ENCODE results near the gene INAFM1. TPM values are rescaled to one million over a fixed set of nuclear protein-coding genes. Genes with fewer than 3 reads are reported as not detected.

The INAFM1 gene
- total and polyA plus RNA-seq, 11 donors, result 4.8 to 14.0 (median 9.5) TPM

GRCh38 chr19:47302249-47302648, 27.6 kb downstream of the INAFM1 start:
- intact Hi-C loops (cut with DNase I), result loop anchor here in 2 of 10 donors (5.0 to 10.0 kb wide), 2 partner anchors 90 to 403 kb away; no protein-coding TSS in a partner anchor

GRCh38 chr19:47303966-47304365, 29.3 kb downstream of the INAFM1 start:
- ATAC-seq (no peak), DNase-seq (no peak)
- no peak overlapping the region for H3K27ac ChIP-seq
- no peak for TF ChIP-seq CTCF (IDR thresholded peaks at IDR 0.05)
- TF ChIP-seq POLR2A (IDR thresholded peaks at IDR 0.05), result no peak
- no peaks in the 10 kb centered on the region for H3K9me3 ChIP-seq
- H3K27me3 ChIP-seq, result no peaks in the 10 kb centered on the region
- H3K4me1 ChIP-seq, result peaks cover 0 to 8% (median 0%) of the 10 kb centered on the region in 12 donors
- H3K36me3 ChIP-seq, result no peaks in the 10 kb centered on the region
- intact Hi-C loops (cut with DNase I), result loop anchor here in 2 of 10 donors (5.0 to 10.0 kb wide), 2 partner anchors 88 to 401 kb away; no protein-coding TSS in a partner anchor
- 76 to 86% (median 80%) methylated on average over 6 of the region's 6 CpGs for WGBS, 4 donors
- H3K4me3 ChIP-seq, result no peak overlapping the region

More at GRCh38 chr19:47302249-47302648, 27.6 kb downstream of the INAFM1 start:
- Histone ChIP-seq H3K9me3 (no peaks in the 10 kb centered on the region), H3K27me3 (no peaks in the 10 kb centered on the region), H3K36me3 (no peaks in the 10 kb centered on the region), H3K27ac (no peak overlapping the region), H3K4me3 (no peak overlapping the region), H3K4me1 (peaks cover 0 to 8% (median 0%) of the 10 kb centered on the region in 12 donors)
- 90 to 95% (median 93%) methylated on average over 10 of the region's 10 CpGs for WGBS, 4 donors
- ATAC-seq (no peak), DNase-seq (no peak)
- TF ChIP-seq CTCF (IDR thresholded peaks at IDR 0.05) (no peak), POLR2A (IDR thresholded peaks at IDR 0.05) (no peak)

GRCh38 chr19:47305309-47305751, 30.6 kb downstream of the INAFM1 start:
- Histone ChIP-seq H3K4me3 (no peak overlapping the region), H3K36me3 (no peaks in the 10 kb centered on the region), H3K4me1 (peaks cover 0 to 8% (median 0%) of the 10 kb centered on the region in 12 donors), H3K9me3 (no peaks in the 10 kb centered on the region), H3K27me3 (no peaks in the 10 kb centered on the region), H3K27ac (no peak overlapping the region)
- 6 to 10% (median 7%) methylated on average over 14 of the region's 14 CpGs for WGBS, 4 donors
- intact Hi-C loops (cut with DNase I), result loop anchor here in 1 of 10 donors (10.0 kb wide), 1 partner anchor 399 kb away; no protein-coding TSS in a partner anchor
- peak in 2 of 4 donors; percentile 34 to 73 for ATAC-seq
- DNase-seq, result peak; percentile 34 to 85 (median 64)
- TF ChIP-seq CTCF (IDR thresholded peaks at IDR 0.05) (peak; percentile 87 to 95 (median 90)), POLR2A (IDR thresholded peaks at IDR 0.05) (no peak)

- Histone ChIP-seq H3K36me3 (no peaks in the 10 kb centered on the region), H3K27me3 (peaks cover 0 to under 1% (median 0%) of the 10 kb centered on the region in 9 donors), H3K9me3 (no peaks in the 10 kb centered on the region), H3K27ac (no peak overlapping the region), H3K4me3 (no peak overlapping the region), H3K4me1 (peaks cover 0 to 8% (median 0%) of the 10 kb centered on the region in 12 donors)
- no peak for TF ChIP-seq POLR2A (IDR thresholded peaks at IDR 0.05)
- WGBS, 4 donors, result 72 to 93% (median 92%) methylated on average over 3 of the region's 3 CpGs
- intact Hi-C loops (cut with DNase I), result loop anchor here in 1 of 10 donors (10.0 kb wide), 1 partner anchor 398 kb away; no protein-coding TSS in a partner anchor
- DNase-seq (no peak), ATAC-seq (no peak)
These were observed 31.6 kb downstream of the INAFM1 start for GRCh38 chr19:47306303-47306702.

Measured in heart left ventricle (tissue), 16 donors.